DOHH2 (cell line): ENCODE measurements around the gene SYNE1.

Experiments
- EZH2phosphoT487 ChIP-seq: fragments of 200-600 bp; sonication (generic); IDR thresholded peaks from 2 replicates; pipeline ENCODE4 v1.6.1; 2017; ENCODE audit warnings: borderline replicate concordance, mild to moderate bottlenecking, antibody characterized with exemption, low read length, moderate library complexity, mixed read lengths
- TF ChIP-seq, protein P1 (sequence below): fragments of 200-600 bp; sonication (generic); IDR thresholded peaks from one replicate; pipeline ENCODE4 v1.5.1; 2014; ENCODE audit warnings: antibody characterized with exemption, mild to moderate bottlenecking, low read depth, low read length; ENCODE audit not compliant: poor library complexity, severe bottlenecking

DNA sequence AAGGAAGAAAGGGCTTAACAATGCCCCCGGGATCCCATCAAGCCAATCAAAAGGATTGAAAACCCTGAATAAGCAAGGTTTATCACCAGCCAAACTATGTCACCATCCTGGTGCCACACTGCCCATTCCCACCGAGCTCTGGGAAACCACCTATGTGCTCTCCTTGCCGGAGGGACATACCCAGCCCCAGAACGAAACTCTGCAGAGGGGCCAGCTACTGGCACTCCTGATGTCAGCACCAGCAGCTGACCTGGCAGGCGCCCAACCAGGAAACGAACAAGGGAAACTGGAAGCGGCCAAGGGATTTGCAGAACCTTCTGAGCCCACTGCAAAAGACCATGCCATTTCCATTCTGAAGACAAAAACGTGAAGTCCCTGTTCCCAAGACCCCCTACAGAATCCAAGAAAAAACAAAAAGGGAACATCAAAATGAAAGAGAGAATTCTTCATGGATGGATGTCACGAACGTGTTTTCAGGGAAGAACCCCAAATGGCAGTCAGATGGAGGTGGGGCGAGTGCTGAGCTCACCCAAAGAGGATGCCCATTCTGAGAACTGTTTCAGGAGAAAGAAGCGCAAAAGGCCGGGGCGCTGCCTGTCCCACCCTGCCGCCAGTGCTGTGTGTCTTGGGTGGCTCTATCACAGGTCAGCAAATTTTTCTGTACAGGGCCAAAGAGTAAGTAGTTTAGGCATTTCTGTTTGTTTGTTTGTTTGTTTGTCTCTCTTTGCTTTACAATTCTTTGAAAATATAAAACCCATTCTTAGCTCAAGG is 524.5 kb downstream of the SYNE1 start:
- TF ChIP-seq, protein P1, sequence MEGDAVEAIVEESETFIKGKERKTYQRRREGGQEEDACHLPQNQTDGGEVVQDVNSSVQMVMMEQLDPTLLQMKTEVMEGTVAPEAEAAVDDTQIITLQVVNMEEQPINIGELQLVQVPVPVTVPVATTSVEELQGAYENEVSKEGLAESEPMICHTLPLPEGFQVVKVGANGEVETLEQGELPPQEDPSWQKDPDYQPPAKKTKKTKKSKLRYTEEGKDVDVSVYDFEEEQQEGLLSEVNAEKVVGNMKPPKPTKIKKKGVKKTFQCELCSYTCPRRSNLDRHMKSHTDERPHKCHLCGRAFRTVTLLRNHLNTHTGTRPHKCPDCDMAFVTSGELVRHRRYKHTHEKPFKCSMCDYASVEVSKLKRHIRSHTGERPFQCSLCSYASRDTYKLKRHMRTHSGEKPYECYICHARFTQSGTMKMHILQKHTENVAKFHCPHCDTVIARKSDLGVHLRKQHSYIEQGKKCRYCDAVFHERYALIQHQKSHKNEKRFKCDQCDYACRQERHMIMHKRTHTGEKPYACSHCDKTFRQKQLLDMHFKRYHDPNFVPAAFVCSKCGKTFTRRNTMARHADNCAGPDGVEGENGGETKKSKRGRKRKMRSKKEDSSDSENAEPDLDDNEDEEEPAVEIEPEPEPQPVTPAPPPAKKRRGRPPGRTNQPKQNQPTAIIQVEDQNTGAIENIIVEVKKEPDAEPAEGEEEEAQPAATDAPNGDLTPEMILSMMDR: no peak
- no peak for TF ChIP-seq EZH2phosphoT487
